Daoy (cell line): Measurements from ENCODE around the gene CYP26A1. TPM values are rescaled to one million over a fixed set of nuclear protein-coding genes. Genes with fewer than 3 reads are reported as not detected.

Experiments
- DNase-seq: peaks from one replicate; pipeline ENCODE4 v3.0.0-alpha.2; 2015; ENCODE audit warnings: low read depth
- total RNA-seq: library from RNA; depleted of rRNA; stranded (reverse); fragments of >200 nt; shearing (Covaris generic); gene quantifications from 2 replicates; pipeline ENCODE4 v1.2.3, GENCODE V29; 2014

The CYP26A1 gene
- total RNA-seq, 1 experiment from 2014 or later = 0.17 TPM

- no peak for DNase-seq
These were observed 8.6 kb upstream of the CYP26A1 start for GRCh38 chr10:93064874-93065660.

GRCh38 chr10:93065675-93066543 lies 7.8 kb upstream of the CYP26A1 start:
- DNase-seq = no peak

DNA sequence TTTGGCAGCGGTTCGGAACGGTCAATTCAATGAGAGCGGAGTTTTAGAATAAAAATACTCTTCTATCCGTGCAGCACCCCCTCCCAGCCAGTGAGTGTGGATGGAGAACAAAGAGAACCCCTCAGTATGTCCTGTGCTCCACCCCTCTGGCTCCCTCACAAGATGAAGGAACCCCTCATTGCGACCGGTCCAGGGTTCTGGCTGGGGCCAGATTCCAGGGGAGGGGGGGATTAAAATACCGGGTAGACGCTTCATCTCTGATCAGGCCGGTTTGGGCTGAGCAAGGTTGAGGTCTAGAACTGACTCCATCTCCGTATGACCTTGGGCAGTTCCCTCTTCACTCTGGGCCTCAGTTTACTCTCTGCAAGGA lies 7.2 kb upstream of the CYP26A1 start:
- no peak for DNase-seq

DNA sequence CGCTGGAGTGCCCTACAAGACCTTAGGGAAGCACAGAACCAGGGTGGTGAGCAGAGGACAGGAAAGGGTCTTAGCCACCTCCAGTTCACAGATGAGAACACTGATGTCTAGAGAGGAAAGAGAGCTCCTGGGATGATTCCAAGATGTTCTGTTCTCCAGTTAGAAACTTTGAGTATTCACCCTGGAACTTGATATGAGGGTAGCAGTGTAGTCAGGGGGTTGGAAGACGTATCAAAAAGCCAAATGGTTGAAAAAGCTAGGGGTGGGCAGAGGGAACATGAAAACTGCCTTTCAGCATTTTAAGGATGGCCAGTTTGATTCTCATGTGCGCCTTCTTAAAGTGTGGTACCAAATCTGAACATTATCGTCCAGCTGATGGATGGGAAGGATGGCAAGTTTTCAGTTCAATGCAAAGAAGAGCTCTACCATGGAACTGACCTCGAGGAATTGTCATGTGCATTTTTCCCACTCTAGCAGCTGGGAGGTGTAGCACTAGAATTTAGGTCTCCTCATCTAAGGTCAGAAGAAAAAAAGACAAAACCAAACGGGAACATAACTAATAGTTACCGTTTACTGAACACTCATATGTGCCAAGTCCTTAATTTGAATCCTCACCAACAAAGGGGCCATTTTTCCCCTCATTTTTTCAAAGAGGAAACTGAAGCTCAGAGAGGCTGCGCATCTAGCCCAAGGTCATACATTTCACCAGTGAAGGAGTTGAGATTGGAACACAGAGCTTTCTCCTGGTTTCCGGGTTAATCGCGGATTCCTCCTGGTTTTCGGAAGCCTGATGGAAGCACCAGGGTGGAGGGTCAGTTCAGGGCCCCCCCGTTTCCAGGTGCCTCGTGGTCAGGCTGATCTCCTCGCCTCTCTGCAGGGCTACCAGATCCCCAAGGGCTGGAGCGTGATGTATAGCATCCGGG lies 6.0 kb upstream of the CYP26A1 start:
- no peak for DNase-seq

GRCh38 chr10:93068411-93069244 lies 5.1 kb upstream of the CYP26A1 start:
- DNase-seq = no peak

DNA sequence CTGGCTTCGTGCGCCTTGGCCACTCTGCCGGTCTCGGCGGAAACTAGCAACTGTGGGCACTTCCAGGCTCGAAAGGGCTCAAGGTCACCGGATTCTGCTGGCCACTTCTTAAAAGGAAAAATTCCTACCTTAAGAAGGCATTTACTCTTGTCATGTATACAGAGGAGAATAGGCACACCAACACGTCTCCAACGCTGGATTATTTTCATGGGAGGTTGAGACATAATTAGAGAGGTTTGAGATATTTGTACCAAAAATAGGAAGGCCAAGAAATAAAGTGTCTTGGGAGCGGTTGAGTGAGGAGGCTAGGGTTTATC lies 4.5 kb upstream of the CYP26A1 start:
- no peak for DNase-seq

DNA sequence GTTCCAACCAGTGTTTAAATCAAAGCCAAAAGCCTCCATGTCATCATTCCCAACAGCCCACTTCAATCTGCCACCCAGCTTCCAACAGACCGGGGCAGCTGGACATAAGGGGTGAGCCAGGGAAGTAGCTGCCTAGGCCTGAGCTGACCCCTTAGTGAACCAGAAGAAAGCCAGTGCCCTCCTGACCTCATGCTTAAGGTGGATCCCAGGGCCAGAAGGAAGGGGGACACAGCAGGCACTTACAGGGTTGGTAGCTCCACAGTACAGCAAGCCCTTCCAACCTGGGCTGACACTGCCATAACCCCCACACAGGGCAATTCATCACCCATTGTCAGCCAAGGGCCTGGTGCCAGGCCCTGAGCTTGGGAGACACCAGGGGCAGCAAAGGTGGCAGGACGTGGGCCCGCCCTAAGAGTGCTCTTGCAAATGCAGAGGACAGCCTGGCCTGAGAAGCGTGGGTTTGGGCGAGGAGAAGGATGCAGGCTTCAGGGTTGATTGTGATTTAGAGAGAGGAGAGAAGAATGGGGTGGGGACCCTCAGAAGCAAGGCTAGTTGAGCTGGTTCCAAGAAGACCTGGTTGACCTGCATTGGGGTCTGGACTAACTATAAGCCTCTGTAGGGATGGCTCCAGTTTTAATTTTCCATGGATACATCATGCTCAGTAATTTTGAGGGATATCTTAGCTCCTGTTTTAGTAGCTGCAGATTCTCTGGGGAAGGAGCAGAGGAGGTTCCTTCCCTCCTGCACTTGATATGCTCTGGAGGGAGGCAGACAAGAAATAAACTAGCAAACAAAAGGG lies 3.1 kb upstream of the CYP26A1 start:
- DNase-seq = no peak

DNA sequence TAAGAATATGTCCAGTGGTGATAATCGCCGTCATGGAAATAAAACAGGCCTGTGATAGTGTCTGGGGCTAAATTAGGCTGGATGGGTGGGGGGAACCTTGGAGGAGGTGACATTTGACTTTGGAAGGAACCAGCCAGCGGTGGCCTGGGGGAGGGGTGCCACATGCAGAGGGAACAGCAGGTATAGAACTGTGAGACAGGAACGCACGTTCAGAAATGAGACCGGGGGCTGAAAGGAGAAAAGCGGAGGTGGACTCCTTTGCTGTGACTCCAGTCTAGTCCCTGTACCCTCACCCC lies 2.6 kb upstream of the CYP26A1 start:
- DNase-seq = no peak

GRCh38 chr10:93071674-93072224 lies 1.9 kb upstream of the CYP26A1 start:
- no peak for DNase-seq

DNA sequence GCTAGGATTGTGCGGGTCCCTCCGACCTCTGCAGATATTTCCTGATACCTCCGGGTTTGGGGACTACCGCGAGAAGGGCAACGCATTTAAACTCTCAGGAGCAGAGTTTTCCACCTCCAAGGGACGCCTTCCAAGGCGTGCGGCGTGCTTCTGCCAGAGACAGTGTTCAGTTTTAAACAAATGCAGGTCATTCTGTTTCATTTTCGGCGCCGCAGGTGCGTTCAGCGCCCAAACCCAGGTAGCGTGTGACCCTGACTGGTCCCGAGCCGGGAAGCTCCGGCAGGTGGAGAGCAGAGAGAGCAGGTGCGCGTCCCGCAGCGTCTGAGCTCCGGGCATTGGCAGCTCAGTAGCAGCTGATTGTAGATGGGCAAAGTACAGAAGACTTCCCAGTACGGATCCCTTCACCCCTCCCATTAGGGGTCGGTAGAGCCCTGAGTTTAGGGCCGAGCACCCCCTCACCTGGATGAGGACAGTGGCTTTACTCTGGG lies 1.4 kb upstream of the CYP26A1 start:
- DNase-seq = no peak

GRCh38 chr10:93072713-93073538 lies 767 bp upstream of the CYP26A1 start:
- DNase-seq = no peak

DNA sequence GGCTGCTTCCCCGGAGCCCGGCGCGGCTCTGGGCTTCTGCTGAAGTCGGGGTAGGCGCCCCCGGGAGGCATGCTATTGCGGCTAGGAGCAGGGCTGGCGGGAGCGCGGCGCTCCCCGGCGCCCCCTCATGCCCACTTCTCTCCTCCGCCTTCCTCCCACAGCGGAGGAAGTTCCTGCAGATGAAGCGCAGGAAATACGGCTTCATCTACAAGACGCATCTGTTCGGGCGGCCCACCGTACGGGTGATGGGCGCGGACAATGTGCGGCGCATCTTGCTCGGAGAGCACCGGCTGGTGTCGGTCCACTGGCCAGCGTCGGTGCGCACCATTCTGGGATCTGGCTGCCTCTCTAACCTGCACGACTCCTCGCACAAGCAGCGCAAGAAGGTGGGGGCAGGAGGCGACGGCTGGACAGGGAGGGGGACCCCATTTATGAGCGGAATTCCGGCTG lies 479 bp downstream of the CYP26A1 start:
- no peak for DNase-seq

DNA sequence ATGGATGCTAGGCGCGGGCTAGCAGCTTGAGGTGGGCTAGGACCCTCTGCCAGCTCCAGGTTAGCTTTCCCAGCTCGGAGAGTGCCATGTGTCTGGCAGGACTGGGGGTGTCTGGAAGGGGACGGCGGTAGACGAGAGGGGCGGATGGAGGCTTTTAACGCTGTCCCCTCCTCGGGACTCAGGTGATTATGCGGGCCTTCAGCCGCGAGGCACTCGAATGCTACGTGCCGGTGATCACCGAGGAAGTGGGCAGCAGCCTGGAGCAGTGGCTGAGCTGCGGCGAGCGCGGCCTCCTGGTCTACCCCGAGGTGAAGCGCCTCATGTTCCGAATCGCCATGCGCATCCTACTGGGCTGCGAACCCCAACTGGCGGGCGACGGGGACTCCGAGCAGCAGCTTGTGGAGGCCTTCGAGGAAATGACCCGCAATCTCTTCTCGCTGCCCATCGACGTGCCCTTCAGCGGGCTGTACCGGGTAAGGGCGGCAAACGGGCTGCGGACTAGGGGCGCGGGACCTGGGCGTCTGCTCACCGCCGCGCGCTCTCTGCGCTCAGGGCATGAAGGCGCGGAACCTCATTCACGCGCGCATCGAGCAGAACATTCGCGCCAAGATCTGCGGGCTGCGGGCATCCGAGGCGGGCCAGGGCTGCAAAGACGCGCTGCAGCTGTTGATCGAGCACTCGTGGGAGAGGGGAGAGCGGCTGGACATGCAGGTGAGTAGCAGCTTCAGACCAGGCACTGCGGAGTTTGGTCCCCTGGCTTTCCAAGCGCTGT lies 1.1 kb downstream of the CYP26A1 start:
- DNase-seq = no peak

DNA sequence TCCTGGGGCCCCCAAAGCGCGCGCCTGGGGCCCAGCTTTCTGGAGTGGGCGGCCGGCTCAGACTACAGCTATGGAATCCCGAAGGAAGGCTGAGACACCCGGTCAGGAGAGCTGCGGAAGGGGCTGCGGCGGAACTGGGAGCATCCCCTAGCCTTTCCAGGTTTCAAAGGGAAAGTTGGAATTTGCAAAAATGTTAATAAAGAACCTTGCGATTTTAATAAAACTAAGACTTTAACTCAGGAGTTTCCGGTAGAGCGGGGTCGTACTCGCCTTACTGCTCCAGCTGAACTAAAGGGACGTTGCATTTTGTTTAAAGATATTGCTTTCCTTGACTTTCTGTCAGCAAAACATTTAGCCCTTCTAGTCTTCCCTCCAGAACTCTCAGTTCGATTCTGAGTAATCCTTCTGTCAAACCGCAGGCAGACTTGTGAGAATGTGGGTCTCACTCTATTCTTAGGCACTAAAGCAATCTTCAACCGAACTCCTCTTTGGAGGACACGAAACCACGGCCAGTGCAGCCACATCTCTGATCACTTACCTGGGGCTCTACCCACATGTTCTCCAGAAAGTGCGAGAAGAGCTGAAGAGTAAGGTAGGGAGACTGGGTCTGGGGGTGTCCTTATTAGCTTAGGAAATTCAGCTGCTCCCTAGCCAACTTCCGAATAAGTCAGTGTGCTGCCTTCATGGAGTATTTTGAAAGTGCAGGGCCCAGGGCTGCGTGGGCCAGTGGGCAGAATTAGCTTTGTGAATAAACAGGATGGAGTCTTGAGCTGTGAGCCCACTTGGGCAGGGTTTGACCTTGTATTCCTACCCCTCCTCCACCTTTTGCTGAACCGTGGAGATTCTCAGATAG lies 1.9 kb downstream of the CYP26A1 start:
- no peak for DNase-seq

GRCh38 chr10:93076871-93077270 lies 3.2 kb downstream of the CYP26A1 start:
- DNase-seq = no peak

DNA sequence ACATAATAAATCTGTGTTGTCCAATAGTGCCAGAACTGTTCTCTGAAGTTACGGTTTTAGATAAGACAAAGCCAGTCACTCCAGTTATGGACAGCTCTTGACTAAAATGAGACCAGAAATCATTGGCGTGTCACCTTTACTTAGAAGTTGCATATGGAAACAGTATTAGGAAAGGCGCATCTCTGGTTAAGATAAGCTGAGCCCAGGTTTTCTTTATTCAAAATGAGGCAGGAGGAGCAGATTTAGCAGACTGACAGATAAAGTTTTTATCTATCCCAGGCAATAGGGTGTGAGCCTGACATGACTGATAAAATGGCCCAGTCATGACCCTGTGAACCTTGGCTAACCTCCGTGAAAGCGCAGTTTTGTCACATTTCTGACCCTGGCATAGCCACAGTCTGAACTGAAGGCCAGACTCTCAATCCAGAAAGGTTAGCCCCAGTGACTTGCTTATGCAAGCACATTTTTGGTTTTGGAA lies 4.2 kb downstream of the CYP26A1 start:
- DNase-seq = no peak

DNA sequence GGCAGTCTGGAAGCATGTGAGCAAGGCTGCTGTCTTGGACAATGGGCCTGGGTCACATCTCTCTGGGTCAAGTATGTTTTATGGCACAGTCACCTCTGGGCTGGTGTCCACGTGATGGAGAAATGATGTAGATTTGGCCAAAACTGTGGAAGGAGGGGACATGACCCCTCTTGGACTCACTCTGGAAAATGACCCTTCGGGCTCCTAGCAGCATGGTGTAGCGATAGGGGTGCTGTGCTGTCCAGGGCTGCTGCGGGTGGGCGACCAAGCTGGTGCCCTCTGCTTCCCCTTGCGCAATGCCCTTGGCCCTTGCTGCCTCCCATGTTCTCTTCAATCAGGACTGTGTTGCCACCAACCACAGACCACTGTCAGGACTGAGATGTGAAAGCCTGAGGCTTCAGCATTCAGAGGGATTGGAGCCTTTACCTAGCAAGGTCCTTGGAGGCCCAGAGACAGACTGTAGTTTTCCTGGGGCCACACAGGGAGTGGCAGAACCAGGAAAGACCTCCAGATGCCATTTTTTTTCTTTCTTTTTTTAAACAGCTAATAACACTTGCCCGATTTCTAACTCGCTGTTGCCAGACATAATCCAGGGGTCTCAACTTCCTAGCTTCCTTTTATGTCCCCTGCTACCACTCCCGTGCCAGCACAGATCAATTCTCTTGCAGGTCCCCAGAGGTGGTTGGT lies 6.1 kb downstream of the CYP26A1 start:
- DNase-seq = no peak
